Measurements from ENCODE around the gene GALE.
"Not testable (repeated sequence)": the region's sequence is repeated elsewhere in the genome, so short reads cannot be mapped to it uniquely, and the experiment has no call there.

The GALE gene

DNA sequence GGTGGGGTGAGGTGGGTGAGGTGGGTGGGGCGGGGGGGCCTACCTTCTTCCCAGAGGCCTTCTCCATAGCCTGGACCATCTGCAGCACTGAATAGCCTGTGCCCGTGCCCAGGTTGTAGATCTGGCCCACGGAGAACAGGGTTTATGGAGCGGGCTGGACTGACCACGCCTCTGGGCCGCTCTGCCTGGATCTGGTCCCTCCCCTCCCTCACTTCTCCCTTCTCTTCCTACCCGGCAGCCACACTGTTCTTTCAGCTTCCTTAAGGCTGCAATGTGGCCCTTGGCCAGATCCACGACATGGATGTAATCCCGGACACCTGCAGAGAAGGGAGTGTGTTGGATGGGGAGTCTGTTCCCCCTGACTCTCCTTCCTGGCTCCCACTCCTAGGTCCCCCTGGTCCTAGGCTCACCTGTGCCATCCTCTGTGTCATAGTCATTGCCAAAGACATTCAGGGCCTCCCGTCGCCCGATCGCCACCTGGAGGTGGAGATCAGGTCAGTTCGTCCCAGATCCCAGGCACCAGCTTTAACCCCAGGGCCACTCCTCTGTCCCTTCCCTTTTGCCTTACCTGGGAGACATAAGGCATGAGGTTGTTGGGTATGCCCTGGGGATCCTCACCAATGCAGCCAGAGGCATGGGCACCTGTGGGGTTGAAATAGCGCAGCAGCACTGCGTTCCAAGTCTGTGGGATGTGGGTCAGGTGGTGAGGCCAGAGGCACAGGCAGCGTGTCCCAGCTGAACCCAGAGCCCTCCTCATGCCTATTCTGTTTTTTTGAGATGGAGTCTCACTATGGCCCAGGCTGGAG lies 3.9 kb downstream of the GALE start:
- no peak overlapping the region for H3K4me3 ChIP-seq (replicated peaks in 1 of 2; ENCODE audit: low read depth in 2 of 2, low read length in 2 of 2)
- TF ChIP-seq CTCF (IDR thresholded peaks at IDR 0.05; ENCODE audit: low read depth, low read length), result no peak
- DNase-seq (ENCODE audit: low read depth in 2 of 2), result no peak

GRCh38 chr1:23795676-23796465 lies 4.7 kb downstream of the GALE start:
- no peak for DNase-seq (ENCODE audit: low read depth in 2 of 2)
- no peak for TF ChIP-seq CTCF (IDR thresholded peaks at IDR 0.05; ENCODE audit: low read depth, low read length)
- H3K4me3 ChIP-seq (replicated peaks in 1 of 2; ENCODE audit: low read depth in 2 of 2, low read length in 2 of 2), result no peak overlapping the region

DNA sequence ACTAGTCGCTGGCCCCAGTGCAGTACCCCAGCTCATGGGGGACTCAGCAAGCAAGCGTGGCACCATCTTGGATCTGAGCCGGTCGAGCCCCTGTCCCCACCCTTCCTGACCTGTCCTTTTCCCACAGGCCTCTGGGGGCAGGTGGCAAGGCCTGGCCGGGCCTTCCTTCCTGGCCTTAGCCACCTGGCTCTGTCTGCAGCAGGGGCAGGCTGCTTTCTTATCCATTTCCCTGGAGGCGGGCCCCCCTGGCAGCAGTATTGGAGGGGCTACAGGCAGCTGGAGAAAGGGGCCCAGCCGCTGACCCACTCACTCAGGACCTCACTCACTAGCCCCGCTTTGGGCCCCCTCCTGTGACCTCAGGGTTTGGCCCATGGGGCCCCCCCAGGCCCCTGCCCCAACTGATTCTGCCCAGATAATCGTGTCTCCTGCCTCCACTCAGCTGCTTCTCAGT lies 5.8 kb downstream of the GALE start:
- not testable (repeated sequence) for H3K4me3 ChIP-seq (replicated peaks in 1 of 2; ENCODE audit: low read depth in 2 of 2, low read length in 2 of 2)

GRCh38 chr1:23793861-23794731 lies 6.5 kb downstream of the GALE start:
- no peak for DNase-seq (ENCODE audit: low read depth in 2 of 2)
- H3K4me3 ChIP-seq (replicated peaks in 1 of 2; ENCODE audit: low read depth in 2 of 2, low read length in 2 of 2), result no peak overlapping the region
- no peak for TF ChIP-seq CTCF (IDR thresholded peaks at IDR 0.05; ENCODE audit: low read depth, low read length)

More for the DNA sequence above, 5.8 kb downstream of the GALE start:
- DNase-seq (ENCODE audit: low read depth in 2 of 2), result not testable (repeated sequence)

GRCh38 chr1:23793018-23793781 lies 7.4 kb downstream of the GALE start:
- H3K4me3 ChIP-seq (replicated peaks in 1 of 2; ENCODE audit: low read depth in 2 of 2, low read length in 2 of 2), result no peak overlapping the region
- no peak for TF ChIP-seq CTCF (IDR thresholded peaks at IDR 0.05; ENCODE audit: low read depth, low read length)
- peak; percentile 49 to 53 for DNase-seq (ENCODE audit: low read depth in 2 of 2)

DNA sequence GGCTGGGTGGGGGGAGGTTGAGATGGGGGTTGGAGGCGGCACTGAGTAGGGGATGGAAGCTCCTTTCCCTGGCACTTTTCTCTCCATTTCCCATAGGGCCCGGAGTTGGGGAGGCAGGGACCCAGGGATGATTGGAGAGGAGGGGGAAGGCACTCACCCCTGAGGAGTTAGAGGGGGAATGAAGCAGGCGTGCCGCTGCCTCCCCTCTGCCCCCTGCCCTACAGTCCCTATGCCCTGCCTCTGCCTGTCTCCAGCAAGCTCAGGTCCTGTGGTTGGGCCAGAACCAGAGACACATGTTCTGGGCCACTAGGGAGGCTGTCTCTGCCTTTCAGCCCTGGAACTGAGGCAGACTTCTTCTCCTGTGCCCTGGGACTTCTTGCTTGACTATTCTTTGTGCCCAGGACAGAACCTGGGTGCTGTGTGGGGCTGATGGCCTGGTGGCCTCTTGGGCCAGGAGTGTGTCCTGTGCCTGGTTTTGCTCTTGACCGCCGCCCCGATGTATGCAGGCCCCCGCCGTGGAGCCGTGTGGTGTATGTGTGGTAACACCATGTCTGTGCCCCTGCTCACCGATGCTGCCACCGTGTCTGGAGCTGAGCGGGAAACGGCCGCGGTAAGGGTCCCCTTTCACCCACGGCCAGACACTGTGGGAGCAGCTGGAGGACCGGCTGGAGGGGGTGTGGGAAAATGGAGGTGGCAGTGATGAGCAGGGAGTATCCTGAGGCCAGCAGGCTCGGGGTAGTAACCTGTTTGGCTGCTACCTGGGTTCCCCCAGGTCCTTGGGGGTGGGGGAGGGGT lies 8.2 kb downstream of the GALE start:
- H3K4me3 ChIP-seq (replicated peaks in 1 of 2; ENCODE audit: low read depth in 2 of 2, low read length in 2 of 2), result peak overlapping the region; percentile 88 to 90
- TF ChIP-seq CTCF (IDR thresholded peaks at IDR 0.05; ENCODE audit: low read depth, low read length), result no peak
- DNase-seq (ENCODE audit: low read depth in 2 of 2), result no peak
